Ecto neural progenitor cell (in vitro differentiated cells): ENCODE data around the gene KCNH1.

ENCODE experiments used
- DNase-seq: peaks from one replicate; pipeline ENCODE4 v3.0.0-alpha.2; 2018; ENCODE audit warnings: low spot score

KCNH1 gene

GRCh38 chr1:211133836-211134669 lies at the start of gene KCNH1:
Gene KCNH1 (minus strand): TSS chr1:211134148. CDS start chr1:211133945, 203 bp downstream.
- DNase-seq, result peak; percentile 94

DNA sequence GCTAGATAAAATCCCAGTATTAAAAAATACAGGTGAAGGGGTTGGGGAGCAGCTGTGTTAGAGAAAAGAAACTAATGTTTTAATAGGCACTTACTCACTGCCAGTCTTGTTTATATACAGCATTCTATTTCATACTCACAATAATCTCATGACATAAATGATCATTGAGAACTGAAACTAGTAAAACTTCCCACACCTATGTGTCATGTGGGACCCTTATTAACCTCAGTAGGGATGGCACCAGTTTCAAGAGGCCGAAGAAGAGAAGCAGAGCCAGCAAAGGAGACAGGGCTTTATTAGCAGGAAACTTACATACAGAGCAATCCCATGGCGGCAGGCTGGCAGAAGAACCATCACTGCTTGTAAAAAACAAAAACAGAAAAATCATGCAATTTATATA lies 48.8 kb upstream of the KCNH1 start:
- no peak for DNase-seq

GRCh38 chr1:211174375-211174774 lies 40.4 kb upstream of the KCNH1 start:
- no peak for DNase-seq

DNA sequence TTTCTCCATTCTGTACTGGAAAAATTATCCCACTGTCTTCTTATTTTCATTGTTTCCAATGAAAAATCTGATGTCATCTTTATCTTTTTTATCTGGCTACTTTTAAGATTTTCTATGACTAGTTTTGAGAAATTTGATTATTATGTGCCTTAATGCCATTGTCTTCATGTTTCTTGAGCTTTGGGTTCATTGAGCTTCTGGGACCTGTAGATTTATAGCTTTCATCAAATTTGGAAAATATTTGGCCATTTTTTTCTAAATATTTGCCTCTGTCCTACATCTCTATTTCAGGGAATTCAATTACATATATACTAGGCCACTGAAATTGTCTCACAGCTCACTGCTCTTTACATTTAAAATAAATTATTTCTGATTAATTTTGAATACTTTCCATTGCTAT lies 38.7 kb upstream of the KCNH1 start:
- DNase-seq, result no peak

DNA sequence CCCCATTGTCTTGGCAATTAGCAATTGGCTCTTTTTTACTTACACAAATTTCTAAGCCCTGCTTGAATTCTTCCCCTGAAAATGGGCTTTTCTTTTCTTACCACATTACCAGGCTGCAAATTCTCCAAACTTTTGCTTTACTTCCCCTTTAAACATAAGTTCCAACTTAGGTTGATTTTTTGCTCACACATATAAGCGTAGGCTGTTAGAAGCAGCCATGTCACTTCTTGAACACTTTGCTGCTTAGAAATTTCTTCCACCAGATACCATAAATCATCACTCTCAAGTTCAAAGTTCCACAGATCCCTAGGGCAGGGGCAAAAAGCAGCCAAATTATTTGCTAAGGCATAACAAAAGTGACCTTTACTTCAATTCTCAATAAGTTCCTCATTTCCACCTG lies 35.4 kb upstream of the KCNH1 start:
- DNase-seq, result no peak

DNA sequence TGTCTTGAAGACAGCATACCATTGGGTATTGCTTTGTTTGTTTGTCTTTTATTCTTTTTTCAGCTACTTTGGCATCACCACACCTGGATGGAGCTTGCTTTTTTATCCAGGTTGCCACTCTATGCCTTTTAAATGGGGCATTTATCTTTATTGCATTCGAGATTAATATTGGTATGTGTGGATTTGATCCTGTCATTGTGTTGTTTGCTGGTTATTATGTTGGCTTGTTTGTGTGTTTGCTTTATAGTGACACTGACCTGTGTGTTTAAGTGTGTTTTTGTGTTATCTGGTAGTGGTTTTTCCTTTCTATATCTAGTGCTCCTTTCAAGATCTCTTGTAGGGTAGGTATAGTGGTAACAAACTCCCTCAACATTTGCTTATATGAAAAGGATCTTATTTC lies 24.9 kb upstream of the KCNH1 start:
- no peak for DNase-seq

- DNase-seq, result no peak
Observed at GRCh38 chr1:211155040-211155439, 21.1 kb upstream of the KCNH1 start.

- no peak for DNase-seq
Observed at GRCh38 chr1:211153932-211154331, 20.0 kb upstream of the KCNH1 start.

GRCh38 chr1:211148366-211148765 lies 14.4 kb upstream of the KCNH1 start:
- no peak for DNase-seq

DNA sequence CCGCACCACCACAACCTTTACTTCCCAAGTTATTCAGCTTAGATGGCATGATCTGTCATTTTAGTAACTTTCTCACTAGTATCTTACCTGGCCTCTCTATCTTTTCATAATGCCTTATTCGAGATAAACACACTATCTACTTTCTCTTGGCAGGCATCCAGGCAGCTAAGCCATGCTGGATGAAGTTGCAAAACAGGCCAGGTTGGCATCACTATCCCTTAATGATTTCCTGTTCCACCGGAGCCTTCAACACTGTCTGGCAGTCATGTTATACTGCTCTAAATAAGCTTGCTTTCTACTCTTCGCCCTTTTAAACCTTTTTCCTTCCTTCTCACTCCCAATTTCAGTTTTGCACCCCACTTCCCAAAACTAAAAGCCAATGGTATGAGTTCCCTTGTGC lies 12.0 kb upstream of the KCNH1 start:
- DNase-seq, result no peak

- DNase-seq, result no peak
Observed at GRCh38 chr1:211135342-211135950, 1.5 kb upstream of the KCNH1 start.

DNA sequence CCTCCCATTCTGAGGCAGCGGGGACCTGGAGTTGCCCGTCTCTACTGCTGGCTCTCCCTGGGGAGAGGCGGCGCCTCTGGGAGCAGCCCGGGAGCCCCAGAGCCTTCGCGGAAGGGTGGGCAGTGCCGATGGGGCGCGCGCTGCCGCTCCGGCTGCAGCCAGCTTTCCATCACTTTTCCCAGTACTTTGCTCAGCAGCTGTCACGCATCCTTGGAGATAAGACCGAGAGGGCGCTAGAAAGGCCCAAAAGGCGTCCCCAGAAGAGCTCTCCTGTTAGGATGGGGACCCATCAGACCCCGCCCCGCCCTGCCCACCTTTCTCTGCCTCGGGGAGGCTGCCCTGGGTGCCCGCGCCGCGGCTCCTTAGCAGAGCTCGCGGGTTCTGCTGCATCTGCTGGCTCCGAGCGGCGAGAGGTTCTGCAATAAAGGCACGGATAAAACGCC lies 534 bp downstream of the KCNH1 start:
- peak; percentile 66 for DNase-seq

- DNase-seq, result no peak
Observed at GRCh38 chr1:211132721-211133392, 1.1 kb downstream of the KCNH1 start.

GRCh38 chr1:211129776-211130175 lies 4.2 kb downstream of the KCNH1 start:
- no peak for DNase-seq

GRCh38 chr1:211127166-211127565 lies 6.8 kb downstream of the KCNH1 start:
- no peak for DNase-seq

GRCh38 chr1:211126622-211127021 lies 7.3 kb downstream of the KCNH1 start:
- no peak for DNase-seq

- no peak for DNase-seq
Observed at GRCh38 chr1:211118407-211119102, 15.4 kb downstream of the KCNH1 start.

DNA sequence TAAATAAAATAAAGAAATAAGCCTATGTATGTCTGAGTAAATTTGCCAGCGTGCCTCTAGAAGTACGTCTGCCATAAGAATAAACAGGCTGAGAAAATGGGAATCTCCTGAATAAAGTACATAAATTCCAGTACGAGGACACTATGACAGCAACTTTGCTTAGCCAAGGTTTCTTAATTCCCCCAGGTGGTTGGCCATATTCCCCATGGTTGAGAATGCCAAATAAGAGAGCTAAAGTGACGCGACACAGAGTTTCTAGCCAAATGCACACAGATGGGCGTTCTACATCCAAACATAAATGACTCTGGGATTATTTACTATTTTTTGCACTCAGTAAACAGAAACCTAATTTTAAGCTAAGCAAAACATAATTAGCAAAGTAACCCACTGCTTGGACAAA lies 19.5 kb downstream of the KCNH1 start:
- no peak for DNase-seq

DNA sequence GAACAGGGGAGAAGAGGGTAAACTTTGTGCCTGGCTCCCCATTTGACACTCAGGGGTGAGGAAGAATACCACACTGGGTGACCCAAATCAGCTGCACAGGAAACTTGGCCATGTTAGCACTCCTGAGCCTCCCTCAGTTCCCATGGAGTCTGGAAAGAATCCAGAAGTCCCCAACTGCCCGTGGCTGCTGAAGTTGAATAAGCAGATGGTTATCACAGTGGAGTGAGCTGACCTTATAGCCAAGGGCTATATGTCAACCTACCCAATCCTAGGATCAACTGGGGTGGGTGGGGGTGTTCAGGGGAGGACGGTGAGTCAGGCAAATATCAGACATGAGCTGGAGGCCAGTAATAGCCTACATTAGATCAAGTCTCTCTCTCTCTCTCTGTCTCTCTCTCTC lies 20.4 kb downstream of the KCNH1 start:
- no peak for DNase-seq

- DNase-seq, result no peak
Observed at GRCh38 chr1:211111351-211111750, 22.6 kb downstream of the KCNH1 start.

DNA sequence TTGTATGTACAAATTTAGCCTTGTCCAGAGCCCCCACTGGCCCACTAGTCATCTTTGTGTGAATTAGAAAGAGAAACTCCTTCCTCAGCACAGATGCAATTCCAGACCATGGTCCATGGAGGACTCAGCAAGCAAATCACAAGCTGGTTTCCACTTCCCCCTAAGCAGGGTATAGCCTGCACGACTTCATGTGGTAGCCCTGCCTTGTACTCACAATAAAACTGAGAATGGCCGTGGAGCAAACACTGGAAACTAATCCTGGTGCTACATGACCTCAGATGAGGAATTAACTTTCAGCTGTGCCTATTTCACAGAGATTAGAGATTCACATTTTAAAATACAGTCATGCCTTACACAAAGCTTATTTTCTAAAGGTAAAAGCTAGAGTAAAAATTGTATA lies 32.5 kb downstream of the KCNH1 start:
- no peak for DNase-seq

GRCh38 chr1:211099393-211099792 lies 34.6 kb downstream of the KCNH1 start:
- DNase-seq, result no peak

DNA sequence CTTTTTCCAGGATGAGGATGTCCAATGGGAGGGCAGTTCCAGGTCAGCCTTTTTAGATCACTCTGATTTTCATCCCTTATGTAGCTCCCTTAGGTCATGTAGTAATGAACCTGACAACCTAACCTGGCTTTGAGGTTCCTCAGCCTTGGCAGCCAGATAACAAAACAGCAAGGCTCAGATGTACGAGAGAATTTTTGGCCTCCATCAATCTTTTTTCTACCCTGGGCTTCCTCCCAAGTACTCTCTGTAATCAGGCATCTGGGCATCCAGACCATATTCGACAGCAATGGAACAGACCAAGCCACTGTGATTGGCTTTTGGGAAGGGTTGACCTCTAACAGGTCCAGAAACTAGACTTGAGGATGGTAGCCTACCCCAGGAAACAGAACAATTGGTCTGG lies 38.6 kb downstream of the KCNH1 start:
- DNase-seq, result no peak
